Activated T-cell treated with anti-CD3 and anti-CD28 coated beads, Interleukin-2, amount 50 U/mL, for 72 hours (primary cell): Measurements from ENCODE around the gene SCAF4. TPM values are rescaled to one million over a fixed set of nuclear protein-coding genes. Genes with fewer than 3 reads are reported as not detected.
A peak's percentile ranks its signal among the peaks of the same experiment; 100 is the strongest.

Experiments
- ATAC-seq, 2 donors: fragments of 150-1000 bp; cut with Tn5 transposase; replicated peaks in 1 of 2; 2 replicates each; pipeline ENCODE4 v1.10.0; 2021; ENCODE audit warnings: moderate library complexity in 2 of 2, mild to moderate bottlenecking in 1 of 2
- DNase-seq, 2 donors: peaks; one replicate each; pipeline ENCODE4 v3.0.0; 2021 to 2022; ENCODE audit warnings: mixed read lengths in 1 of 2
- H3K27ac Mint-ChIP-seq: one replicate; pipeline ENCODE4 v1.8.0; 2022; ENCODE audit warnings: mild to moderate bottlenecking, moderate library complexity, mixed read lengths
- H3K27me3 Mint-ChIP-seq: one replicate; pipeline ENCODE4 v1.8.0; 2022; ENCODE audit warnings: low read depth, mixed read lengths
- H3K36me3 Mint-ChIP-seq, 2 donors: one replicate each; pipeline ENCODE4 v1.8.0; 2022; ENCODE audit warnings: mixed read lengths in 2 of 2, mild to moderate bottlenecking in 1 of 2; ENCODE audit not compliant: insufficient read depth in 2 of 2
- H3K4me1 Mint-ChIP-seq: one replicate; pipeline ENCODE4 v1.8.0; 2022; ENCODE audit warnings: low read depth, mixed read lengths
- H3K4me3 Mint-ChIP-seq, 2 donors: one replicate each; pipeline ENCODE4 v1.8.0; 2022; ENCODE audit warnings: mild to moderate bottlenecking in 2 of 2, mixed read lengths in 2 of 2, moderate library complexity in 2 of 2
- H3K9me3 Mint-ChIP-seq, 2 donors: one replicate each; pipeline ENCODE4 v1.8.0; 2022; ENCODE audit warnings: mixed read lengths in 2 of 2
- total RNA-seq, 2 donors: library from RNA; stranded (reverse); gene quantifications; one replicate each; pipeline ENCODE4 v1.2.3, GENCODE V29; 2022

The SCAF4 gene
- total RNA-seq, 2 donors from 2014 or later, result 44.7 to 46.0 TPM

DNA sequence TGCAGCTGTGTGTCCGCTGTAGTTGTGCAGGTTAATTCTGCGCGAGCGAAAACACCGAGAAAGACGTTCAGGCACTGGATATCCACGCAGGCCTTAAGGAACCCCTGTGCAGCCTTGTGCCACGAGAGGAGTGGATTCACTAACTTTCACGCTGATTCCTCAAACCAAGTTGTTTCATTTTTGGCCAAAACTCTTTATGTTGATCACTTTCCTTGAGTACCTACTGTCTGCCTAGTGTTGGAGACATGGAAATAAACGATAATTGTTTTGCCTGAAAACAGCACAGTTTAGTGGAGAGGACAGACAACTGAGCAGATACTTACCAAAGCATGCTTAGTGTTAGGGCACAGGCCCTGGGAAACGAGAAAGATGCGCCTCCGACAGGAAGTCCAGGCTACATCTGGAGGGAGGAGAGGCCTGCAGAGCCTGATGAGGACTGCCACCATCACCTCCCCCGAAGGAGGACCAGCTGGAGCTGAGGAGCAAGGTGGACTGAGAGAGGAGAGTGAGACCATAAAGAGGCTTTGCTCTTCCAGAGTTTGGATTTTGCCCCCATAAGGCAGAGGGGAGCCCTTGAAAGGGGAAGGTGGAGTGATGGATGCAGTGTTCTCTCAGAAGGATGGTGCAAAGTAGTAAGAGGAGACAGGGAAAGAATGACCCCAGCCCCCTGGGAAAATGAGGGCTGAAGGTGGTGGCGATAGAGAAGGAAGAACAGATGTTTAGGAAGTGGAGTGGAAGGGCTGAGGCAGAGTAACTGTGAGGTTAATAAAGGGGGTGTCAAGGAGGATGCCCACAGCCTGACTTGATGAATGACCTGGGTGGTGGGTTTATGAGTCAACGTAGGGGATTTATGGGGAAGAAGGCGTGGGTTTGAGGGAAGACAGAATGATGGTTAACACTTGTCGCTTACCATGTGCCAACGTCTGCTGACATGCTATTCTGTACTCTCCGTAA, 956 bp upstream of the SCAF4 start:
- no peak overlapping the region for H3K27ac Mint-ChIP-seq
- DNase-seq (peak; percentile 39 to 55), ATAC-seq (peak; percentile 22 to 25)
- H3K27me3 Mint-ChIP-seq, result no peaks in the 10 kb centered on the region
- no peaks in the 10 kb centered on the region for H3K9me3 Mint-ChIP-seq
- H3K36me3 Mint-ChIP-seq, result no peaks in the 10 kb centered on the region
- H3K4me3 Mint-ChIP-seq, result no peak overlapping the region
- H3K4me1 Mint-ChIP-seq, result no peaks in the 10 kb centered on the region

DNA sequence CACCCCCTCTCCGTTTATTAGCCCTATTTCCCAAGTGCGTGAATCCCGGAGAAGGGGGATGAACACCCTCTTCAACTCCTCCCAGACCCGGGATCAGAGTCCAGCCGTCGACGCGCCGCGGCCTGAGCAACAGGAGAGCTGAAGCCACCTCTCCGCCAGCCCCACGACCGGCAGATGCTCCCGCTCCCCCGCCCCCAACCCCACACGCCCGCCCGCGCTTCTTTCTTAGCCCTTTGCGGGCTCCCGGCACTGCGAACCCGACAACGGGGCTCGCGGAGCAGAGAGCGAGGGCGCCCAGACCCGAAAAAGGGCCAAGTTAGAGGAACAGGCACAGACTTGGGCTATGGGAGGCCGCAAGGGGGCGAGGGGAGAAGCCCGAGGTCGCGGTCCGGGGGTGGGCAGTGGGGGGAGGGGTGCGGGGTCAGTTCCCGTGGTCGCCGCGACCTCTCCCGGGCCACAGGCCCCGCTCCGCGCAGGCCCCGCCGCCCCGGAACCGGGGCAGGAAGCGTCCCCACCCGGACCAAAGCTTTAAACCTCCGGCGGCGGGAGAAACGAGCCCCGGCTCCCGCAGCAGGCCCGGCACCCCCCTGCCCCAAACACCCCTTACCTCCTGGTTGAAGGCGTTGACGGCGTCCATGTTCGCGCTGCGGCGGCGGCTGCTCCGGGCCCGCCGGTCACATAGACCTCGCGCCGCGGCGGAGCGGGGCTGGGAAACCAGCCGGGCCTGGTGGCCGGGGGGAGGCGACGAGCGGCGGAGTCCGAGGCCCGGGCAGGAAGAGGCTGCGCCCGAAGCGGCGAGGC, 662 bp downstream of the SCAF4 start:
- peak overlapping the region in 1 of 2 donors; percentile 75 for H3K4me3 Mint-ChIP-seq
- peak; percentile 30 to 40 for ATAC-seq

DNA sequence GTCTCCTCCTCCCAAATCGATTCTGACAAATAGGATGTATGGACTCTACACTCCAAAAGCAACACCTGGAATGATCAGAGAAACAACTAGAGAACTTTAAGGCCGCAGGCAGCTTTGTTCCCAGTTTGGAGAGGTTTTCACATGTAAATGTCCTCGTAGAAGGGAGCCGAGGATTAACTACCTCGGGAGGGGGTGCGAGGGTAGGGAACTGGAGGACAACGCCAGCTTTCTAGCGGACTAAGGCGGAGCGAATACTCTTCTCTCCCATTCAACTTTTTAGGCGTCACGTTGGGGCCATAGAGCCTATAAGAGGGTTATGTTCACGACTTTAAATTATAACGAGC, 1.2 kb downstream of the SCAF4 start:
- DNase-seq, result no peak
- ATAC-seq, result no peak
- H3K4me1 Mint-ChIP-seq, result no peaks in the 10 kb centered on the region
- H3K27me3 Mint-ChIP-seq, result no peaks in the 10 kb centered on the region
- no peaks in the 10 kb centered on the region for H3K9me3 Mint-ChIP-seq
- peak overlapping the region; percentile 77 for H3K27ac Mint-ChIP-seq
- H3K36me3 Mint-ChIP-seq, result peaks cover 0 to 3% of the 10 kb centered on the region in 2 donors
- no peak overlapping the region for H3K4me3 Mint-ChIP-seq

More for the DNA sequence above, 662 bp downstream of the SCAF4 start:
- DNase-seq, result peak; percentile 55 to 61
- Mint-ChIP-seq H3K4me1 (no peaks in the 10 kb centered on the region), H3K27me3 (no peaks in the 10 kb centered on the region), H3K36me3 (peaks cover 0 to 3% of the 10 kb centered on the region in 2 donors), H3K27ac (peak overlapping the region; percentile 49), H3K9me3 (no peaks in the 10 kb centered on the region)

DNA sequence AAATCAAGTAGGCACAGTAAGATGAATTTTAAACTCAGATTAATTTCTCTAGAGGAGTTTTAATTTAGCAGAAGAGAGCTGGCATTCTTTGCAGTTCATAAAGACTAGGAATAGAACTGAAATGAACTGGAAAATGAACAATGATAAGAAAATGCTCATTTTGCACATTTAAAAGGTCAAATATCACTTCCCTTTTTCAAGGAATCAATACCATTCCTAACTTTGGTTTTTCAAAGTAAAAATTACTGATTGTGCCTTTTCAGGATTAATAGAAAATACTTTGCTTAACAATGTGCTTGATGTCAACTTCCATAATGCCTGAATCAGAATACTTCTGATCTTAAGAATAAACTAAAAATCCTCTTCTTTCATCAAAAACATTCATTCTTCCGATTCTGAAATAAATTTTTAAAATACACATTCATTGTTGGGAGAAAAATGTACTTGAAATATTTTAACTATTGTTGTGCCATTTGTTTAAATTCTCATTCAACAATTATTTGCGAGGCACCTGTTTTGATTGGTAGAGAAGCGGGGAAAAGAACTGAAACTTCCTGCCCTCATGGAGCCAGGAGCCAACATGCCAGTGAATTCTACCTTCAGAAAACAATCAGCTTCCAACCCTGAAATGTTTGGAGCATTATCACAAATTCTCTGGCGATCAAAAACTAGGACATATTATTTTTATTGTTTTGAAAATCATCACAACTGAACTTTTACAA, 2.1 kb downstream of the SCAF4 start:
- no peak overlapping the region for H3K4me3 Mint-ChIP-seq
- no peaks in the 10 kb centered on the region for H3K27me3 Mint-ChIP-seq
- peaks cover 8% of the 10 kb centered on the region for H3K4me1 Mint-ChIP-seq
- ATAC-seq, result no peak
- DNase-seq, result no peak
- peaks cover 0 to 4% of the 10 kb centered on the region in 2 donors for H3K36me3 Mint-ChIP-seq
- H3K9me3 Mint-ChIP-seq, result no peaks in the 10 kb centered on the region
- peak overlapping the region; percentile 11 for H3K27ac Mint-ChIP-seq

DNA sequence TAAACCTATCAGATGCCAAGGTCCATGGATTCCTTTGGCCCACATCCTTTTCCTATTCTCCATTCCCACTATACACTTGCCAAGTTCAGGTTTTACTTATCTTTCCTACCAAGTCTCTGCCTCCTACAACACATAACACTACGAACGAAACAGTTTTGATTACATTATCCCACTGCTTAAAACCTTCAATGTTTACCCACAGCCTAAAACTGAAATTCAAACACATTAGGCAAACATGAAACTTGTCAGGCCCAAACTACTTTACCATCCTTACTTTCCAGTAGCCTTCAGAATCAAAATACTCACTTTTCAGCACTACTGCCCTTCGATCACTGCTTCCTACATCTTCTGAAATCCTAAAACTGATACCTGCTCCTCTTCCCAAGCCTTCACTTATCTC, 3.0 kb downstream of the SCAF4 start:
- peaks cover 0 to 4% of the 10 kb centered on the region in 2 donors for H3K36me3 Mint-ChIP-seq
- ATAC-seq, result no peak

DNA sequence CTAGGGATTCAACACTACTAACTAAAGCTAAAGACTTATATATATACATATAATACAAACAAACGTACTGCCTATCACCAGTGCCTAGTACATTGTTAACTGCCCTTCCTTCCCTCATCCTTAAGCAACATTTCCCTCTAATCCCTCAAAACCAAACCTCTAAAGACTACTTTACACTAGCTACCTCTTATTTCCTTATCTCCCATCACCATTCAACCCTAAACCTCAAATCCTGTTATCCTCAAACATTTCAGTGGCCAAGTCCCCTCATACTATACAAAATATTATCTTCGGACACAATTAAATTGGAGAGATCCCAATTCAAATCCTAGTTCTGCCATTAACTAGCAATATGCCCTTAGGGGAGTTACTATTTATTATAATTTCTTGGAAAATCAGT, 3.7 kb downstream of the SCAF4 start:
- no peaks in the 10 kb centered on the region for H3K9me3 Mint-ChIP-seq
- peaks cover 0 to 4% of the 10 kb centered on the region in 2 donors for H3K36me3 Mint-ChIP-seq
- ATAC-seq, result no peak
- H3K4me3 Mint-ChIP-seq, result no peak overlapping the region
- H3K27me3 Mint-ChIP-seq, result no peaks in the 10 kb centered on the region
- no peak for DNase-seq
- peaks cover 21% of the 10 kb centered on the region for H3K4me1 Mint-ChIP-seq
- H3K27ac Mint-ChIP-seq, result no peak overlapping the region

More for the DNA sequence above, 3.0 kb downstream of the SCAF4 start:
- H3K27me3 Mint-ChIP-seq, result no peaks in the 10 kb centered on the region
- no peak overlapping the region for H3K4me3 Mint-ChIP-seq
- no peak for DNase-seq
- no peaks in the 10 kb centered on the region for H3K9me3 Mint-ChIP-seq
- H3K4me1 Mint-ChIP-seq, result peaks cover 16% of the 10 kb centered on the region
- no peak overlapping the region for H3K27ac Mint-ChIP-seq

DNA sequence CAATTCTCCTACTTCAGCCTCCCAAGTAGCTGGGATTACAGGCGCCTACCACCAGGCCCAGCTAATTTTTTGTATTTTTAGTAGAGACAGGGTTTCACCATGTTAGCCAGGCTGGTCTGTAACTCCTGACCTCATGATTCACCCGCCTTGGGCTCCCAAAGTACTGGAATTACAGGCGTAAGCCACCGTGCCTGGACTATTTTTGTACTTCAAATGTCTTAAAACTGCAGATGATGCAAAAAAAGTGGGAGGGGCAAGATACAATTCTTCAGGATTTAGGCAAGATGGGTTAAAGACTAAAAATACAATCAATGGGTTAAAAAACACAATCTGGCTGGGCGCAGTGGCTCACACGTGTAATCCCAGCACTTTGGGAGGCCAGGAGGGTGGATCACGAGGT, 4.7 kb downstream of the SCAF4 start:
- H3K27ac Mint-ChIP-seq, result no peak overlapping the region
- ATAC-seq, result no peak

DNA sequence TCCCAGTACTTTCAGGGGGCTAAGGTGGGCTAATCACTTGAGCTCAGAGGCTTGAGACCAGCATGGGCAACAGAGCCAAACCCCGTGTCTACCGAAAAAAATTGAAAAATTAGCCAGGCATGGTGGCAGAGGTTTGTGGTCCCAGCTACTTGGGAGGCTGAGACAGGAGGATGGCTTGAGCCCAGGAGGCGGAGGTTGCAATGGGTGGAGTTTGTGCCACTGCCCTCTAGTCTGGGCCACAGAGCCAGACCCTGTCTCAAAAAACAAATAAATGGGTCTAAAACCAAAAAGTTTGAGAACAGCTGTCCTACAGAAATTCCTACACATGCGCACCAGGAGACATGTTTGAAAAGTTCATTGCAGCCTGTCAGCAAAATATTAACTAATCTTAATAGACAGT, 5.5 kb downstream of the SCAF4 start:
- H3K4me3 Mint-ChIP-seq, result no peak overlapping the region
- ATAC-seq (no peak), DNase-seq (no peak)
- H3K36me3 Mint-ChIP-seq, result peaks cover 0 to 4% of the 10 kb centered on the region in 2 donors
- no peak overlapping the region for H3K27ac Mint-ChIP-seq
- H3K9me3 Mint-ChIP-seq, result no peaks in the 10 kb centered on the region
- no peaks in the 10 kb centered on the region for H3K27me3 Mint-ChIP-seq
- H3K4me1 Mint-ChIP-seq, result peaks cover 24% of the 10 kb centered on the region

More for the DNA sequence above, 4.7 kb downstream of the SCAF4 start:
- Mint-ChIP-seq H3K27me3 (no peaks in the 10 kb centered on the region), H3K9me3 (no peaks in the 10 kb centered on the region), H3K36me3 (peaks cover 0 to 4% of the 10 kb centered on the region in 2 donors), H3K4me3 (no peak overlapping the region), H3K4me1 (peaks cover 21% of the 10 kb centered on the region)
- no peak for DNase-seq

DNA sequence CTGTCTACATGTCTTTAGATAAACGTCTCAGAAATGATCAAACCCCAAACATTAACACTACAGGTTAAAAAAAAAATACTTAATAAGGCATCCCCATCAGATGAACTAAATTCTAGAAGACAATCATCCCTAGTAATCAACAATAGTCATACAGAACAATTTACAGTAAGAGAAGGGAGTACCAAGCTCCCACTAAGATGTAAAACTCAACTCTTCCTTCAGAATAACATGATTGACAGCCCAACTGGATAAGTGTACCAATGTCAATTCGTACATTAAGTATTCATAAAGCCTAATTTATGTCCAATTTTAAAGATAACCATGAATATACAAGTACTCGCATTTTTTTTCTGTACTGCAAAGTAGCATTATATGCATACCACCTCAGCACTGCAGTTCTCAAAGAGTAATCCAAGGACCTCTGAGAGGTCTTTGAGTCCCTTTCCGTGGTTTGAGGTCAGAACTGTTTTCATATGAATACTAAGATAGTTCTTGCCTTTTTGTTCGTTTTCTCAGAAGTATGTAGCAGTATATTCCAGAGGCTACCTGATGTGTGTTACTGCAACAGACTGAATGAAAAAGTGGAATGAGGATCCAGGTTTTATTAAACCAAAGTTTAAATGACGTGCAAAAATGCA, 6.6 kb downstream of the SCAF4 start:
- Mint-ChIP-seq H3K4me1 (peaks cover 35% of the 10 kb centered on the region), H3K27me3 (no peaks in the 10 kb centered on the region), H3K36me3 (peaks cover 0 to 4% of the 10 kb centered on the region in 2 donors), H3K9me3 (no peaks in the 10 kb centered on the region), H3K27ac (peak overlapping the region; percentile 35), H3K4me3 (peak overlapping the region; percentile 52 to 74)
- DNase-seq, result peak; percentile 17 to 27
- ATAC-seq, result peak; percentile 90 to 92

DNA sequence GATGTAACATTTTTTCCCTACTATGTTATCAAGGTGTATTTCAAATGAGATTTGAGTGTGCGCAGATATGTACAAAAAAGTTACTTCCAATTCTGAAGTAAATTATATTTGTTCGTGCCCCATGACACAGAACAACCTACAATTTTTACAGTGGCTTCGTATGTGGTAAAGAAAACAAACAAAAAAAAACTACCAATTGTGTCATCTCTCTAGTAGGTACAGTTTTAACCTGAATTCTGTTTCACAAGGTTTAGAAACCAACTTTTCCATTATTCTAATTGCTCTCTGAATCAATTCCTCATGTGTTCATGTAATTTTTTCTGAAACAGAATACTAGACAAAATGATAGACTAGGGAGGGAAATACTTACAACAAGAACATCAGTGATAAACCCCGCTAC, 7.4 kb downstream of the SCAF4 start:
- no peaks in the 10 kb centered on the region for H3K27me3 Mint-ChIP-seq
- H3K9me3 Mint-ChIP-seq, result no peaks in the 10 kb centered on the region
- ATAC-seq (peak; percentile 55 to 66), DNase-seq (no peak)
- peaks cover 43% of the 10 kb centered on the region for H3K4me1 Mint-ChIP-seq
- peak overlapping the region; percentile 52 to 74 for H3K4me3 Mint-ChIP-seq
- peak overlapping the region; percentile 35 for H3K27ac Mint-ChIP-seq
- H3K36me3 Mint-ChIP-seq, result peaks cover 2 to 8% of the 10 kb centered on the region in 2 donors

DNA sequence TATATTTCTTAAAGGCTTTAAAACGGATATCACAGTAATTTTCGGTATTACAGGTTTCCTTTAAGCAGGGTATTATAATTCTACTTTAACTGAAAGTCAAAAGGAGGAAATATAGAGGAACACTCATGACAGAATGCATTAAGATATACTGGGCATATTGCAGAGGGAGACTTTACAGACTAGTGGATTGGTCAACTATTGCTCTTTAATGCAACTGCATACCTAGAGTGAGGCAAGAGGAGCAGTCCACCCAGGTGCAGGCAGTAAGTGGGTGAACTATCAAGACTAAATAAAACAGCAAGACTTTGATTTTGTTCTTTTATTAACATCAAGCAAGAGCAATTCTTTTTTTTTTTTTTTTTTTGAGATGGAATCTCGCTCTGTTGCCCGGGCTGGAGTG, 10.5 kb downstream of the SCAF4 start:
- Mint-ChIP-seq H3K27ac (no peak overlapping the region), H3K36me3 (peaks cover 2 to 5% of the 10 kb centered on the region in 2 donors), H3K9me3 (no peaks in the 10 kb centered on the region), H3K4me1 (peaks cover 66% of the 10 kb centered on the region), H3K4me3 (no peak overlapping the region), H3K27me3 (no peaks in the 10 kb centered on the region)
- ATAC-seq, result no peak
- DNase-seq, result no peak

DNA sequence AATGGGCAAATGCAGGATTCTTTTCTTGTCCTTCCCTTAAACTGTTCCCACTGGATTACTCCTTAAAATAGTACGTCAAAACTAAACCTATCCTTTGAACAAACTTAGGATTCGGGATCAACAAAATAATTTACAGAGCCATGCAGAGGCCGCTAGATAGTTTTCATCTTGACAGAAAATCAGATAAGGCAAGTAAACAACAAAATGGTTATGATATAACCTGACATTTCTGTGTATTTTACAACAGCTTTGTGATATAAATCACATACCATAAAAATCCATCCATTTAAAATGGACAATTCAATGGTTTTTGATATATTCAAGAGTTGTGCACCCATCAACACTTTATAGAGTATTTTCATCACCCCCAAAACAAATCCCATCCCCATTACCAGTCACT, 11.2 kb downstream of the SCAF4 start:
- Mint-ChIP-seq H3K9me3 (no peaks in the 10 kb centered on the region), H3K36me3 (peaks cover 2 to 5% of the 10 kb centered on the region in 2 donors), H3K27me3 (no peaks in the 10 kb centered on the region), H3K27ac (no peak overlapping the region), H3K4me3 (no peak overlapping the region), H3K4me1 (peaks cover 70% of the 10 kb centered on the region)
- no peak for ATAC-seq
- no peak for DNase-seq
